Lower leg skin (tissue), 4 donors: Measurements from ENCODE around the gene METTL1. TPM values are rescaled to one million over a fixed set of nuclear protein-coding genes. Genes with fewer than 3 reads are reported as not detected.

Experiments used
- DNase-seq, 2 donors: peaks; one replicate each; pipeline ENCODE4 v3.0.0-alpha.2; 2019; ENCODE audit warnings: low spot score in 2 of 2
- H3K4me3 ChIP-seq: fragments of 200-600 bp; sonication (generic); 2 replicates; pipeline ENCODE4 v1.5.1; 2017; ENCODE audit warnings: mild to moderate bottlenecking, low read depth; ENCODE audit not compliant: poor library complexity, severe bottlenecking
- POLR2A ChIP-seq, 2 donors: fragments of 450-650 bp; IDR thresholded peaks; one replicate each; pipeline ENCODE4 v1.6.1; 2016 to 2017; ENCODE audit warnings: antibody characterized with exemption in 2 of 2, mild to moderate bottlenecking in 1 of 2, moderate library complexity in 1 of 2
- WGBS, 2 donors: methylation state at CpG; one replicate each; pipeline ENCODE4 v1.1.5; 2018; 5-methylcytosine and 5-hydroxymethylcytosine counted together
- intact Hi-C: fragments of 100-400 bp; cut with DNase I; formaldehyde crosslinking; loops from one replicate; pipeline ENCODE4 v1.15.0; 2023; ENCODE audit warnings: low total_unique reads
- total RNA-seq, 4 donors: library from RNA; depleted of rRNA; stranded (reverse); fragments of >200 nt; gene quantifications; one replicate each; pipeline ENCODE4 v1.1.0, GENCODE V29; 2016
- TF ChIP-seq, protein P1 (sequence below), 3 donors: fragments of 450-650 bp; IDR thresholded peaks; one replicate each; pipeline ENCODE4 v1.5.1; 2016; ENCODE audit warnings: antibody characterized with exemption in 3 of 3, mild to moderate bottlenecking in 3 of 3, moderate library complexity in 2 of 3

The METTL1 gene
- total RNA-seq, 4 donors from 2014 or later, result 5.9 to 13.5 (median 11.0) TPM

- no peak for DNase-seq
- intact Hi-C loops, result no loop called here
- WGBS, 2 donors, result 27 to 31% methylated on average over 26 to 32 of the region's 110 CpGs
- no peak overlapping the region for H3K4me3 ChIP-seq
- TF ChIP-seq POLR2A (IDR thresholded peaks at IDR 0.05), result no peak
- TF ChIP-seq, protein P1, sequence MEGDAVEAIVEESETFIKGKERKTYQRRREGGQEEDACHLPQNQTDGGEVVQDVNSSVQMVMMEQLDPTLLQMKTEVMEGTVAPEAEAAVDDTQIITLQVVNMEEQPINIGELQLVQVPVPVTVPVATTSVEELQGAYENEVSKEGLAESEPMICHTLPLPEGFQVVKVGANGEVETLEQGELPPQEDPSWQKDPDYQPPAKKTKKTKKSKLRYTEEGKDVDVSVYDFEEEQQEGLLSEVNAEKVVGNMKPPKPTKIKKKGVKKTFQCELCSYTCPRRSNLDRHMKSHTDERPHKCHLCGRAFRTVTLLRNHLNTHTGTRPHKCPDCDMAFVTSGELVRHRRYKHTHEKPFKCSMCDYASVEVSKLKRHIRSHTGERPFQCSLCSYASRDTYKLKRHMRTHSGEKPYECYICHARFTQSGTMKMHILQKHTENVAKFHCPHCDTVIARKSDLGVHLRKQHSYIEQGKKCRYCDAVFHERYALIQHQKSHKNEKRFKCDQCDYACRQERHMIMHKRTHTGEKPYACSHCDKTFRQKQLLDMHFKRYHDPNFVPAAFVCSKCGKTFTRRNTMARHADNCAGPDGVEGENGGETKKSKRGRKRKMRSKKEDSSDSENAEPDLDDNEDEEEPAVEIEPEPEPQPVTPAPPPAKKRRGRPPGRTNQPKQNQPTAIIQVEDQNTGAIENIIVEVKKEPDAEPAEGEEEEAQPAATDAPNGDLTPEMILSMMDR (IDR thresholded peaks at IDR 0.05), result no peak
Observed at GRCh38 chr12:57737467-57738460, 34.1 kb downstream of the METTL1 start.

GRCh38 chr12:57736741-57737466 is 35.0 kb downstream of the METTL1 start:
- TF ChIP-seq, protein P1 (IDR thresholded peaks at IDR 0.05), result no peak
- no peak for TF ChIP-seq POLR2A (IDR thresholded peaks at IDR 0.05)
- no peak overlapping the region for H3K4me3 ChIP-seq
- no peak for DNase-seq
- WGBS, 2 donors, result 9 to 22% methylated on average over 28 to 29 of the region's 31 CpGs
- intact Hi-C loops, result no loop called here

GRCh38 chr12:57735952-57736740 is 35.8 kb downstream of the METTL1 start:
- no peak for DNase-seq
- 15 to 23% methylated on average over 45 to 46 of the region's 49 CpGs for WGBS, 2 donors
- intact Hi-C loops, result no loop called here
- H3K4me3 ChIP-seq, result no peak overlapping the region
- no peak for TF ChIP-seq POLR2A (IDR thresholded peaks at IDR 0.05)
- TF ChIP-seq, protein P1 (IDR thresholded peaks at IDR 0.05), result no peak

- intact Hi-C loops, result no loop called here
- no peak overlapping the region for H3K4me3 ChIP-seq
- DNase-seq, result no peak
- WGBS, 2 donors, result 31 to 37% methylated on average over 8 of the region's 8 CpGs
- no peak for TF ChIP-seq POLR2A (IDR thresholded peaks at IDR 0.05)
- TF ChIP-seq, protein P1 (IDR thresholded peaks at IDR 0.05), result no peak
Observed at GRCh38 chr12:57735198-57735855, 36.6 kb downstream of the METTL1 start.

GRCh38 chr12:57734591-57734990 is 37.3 kb downstream of the METTL1 start:
- intact Hi-C loops, result no loop called here
- TF ChIP-seq POLR2A (IDR thresholded peaks at IDR 0.05), result no peak
- TF ChIP-seq, protein P1 (IDR thresholded peaks at IDR 0.05), result no peak
- DNase-seq, result no peak
- 71 to 74% methylated on average over 4 of the region's 4 CpGs for WGBS, 2 donors
- H3K4me3 ChIP-seq, result no peak overlapping the region
